Right renal pelvis (tissue), 4 donors: ENCODE results near the gene MEGF11. TPM values are rescaled to one million over a fixed set of nuclear protein-coding genes. Genes with fewer than 3 reads are reported as not detected.

Experiments
- DNase-seq, 4 donors: peaks; one replicate each; pipeline ENCODE4 v3.0.0-alpha.2; 2013; ENCODE audit warnings: low read depth in 4 of 4, low spot score in 3 of 4, missing footprints in 1 of 4
- polyA plus RNA-seq, 4 donors: library from polyadenylated mRNA; unstranded; fragments of 120-200 nt; gene quantifications; one replicate each; pipeline ENCODE4 v1.2.1, GENCODE V29; 2013; ENCODE audit not compliant: insufficient read length in 4 of 4

The MEGF11 gene
- polyA plus RNA-seq, 4 donors: 2.2 to 3.8 (median 2.6) TPM

- no peak for DNase-seq
Observed at GRCh38 chr15:66184936-66185790, 68.4 kb downstream of the MEGF11 start.

DNA sequence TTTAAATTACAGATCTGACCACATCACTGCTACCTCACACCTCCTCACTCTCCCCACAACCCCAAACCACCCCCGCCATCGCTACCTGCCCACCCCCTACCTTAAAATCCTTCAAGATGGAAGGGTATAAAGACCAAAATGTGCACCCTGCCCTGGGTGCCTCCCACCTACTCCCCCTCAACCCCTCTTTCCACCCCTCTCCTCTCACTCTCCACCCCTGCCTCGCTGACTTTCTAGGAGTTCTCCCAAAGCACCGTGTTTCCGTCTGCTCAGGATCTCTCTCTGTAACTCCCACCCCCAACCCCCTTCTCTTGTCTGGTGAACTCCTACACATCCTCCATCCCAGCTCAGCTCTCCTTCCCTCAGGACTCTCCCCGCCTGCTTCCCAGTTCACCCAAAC is 69.1 kb downstream of the MEGF11 start:
- no peak for DNase-seq

DNA sequence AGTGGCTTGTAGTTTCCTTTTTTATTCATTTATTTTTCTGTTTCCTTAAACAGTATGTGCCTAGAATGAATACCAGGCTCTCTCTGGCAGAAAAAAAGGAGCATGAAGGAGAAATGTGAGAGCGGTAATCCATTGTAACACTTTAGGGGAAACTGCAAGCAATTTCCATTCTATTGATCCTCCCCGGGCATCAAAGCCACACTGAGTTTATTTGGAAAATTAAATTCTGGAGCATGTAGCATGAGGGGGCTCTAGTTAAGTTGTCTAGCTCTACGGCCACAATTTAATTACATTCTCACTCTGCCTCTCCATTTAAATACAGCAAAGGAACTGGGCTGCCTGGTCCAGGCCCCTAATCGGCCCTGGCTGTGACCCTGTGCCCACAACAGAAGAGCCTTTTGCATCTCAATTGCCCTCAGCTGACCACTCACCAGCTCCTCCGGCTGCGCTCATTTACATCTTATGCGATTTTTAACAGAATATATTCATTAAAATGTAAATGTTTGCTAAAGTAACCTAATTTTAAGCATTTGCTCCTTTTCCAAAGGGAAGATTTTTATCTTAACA is 72.9 kb downstream of the MEGF11 start:
- DNase-seq: no peak

DNA sequence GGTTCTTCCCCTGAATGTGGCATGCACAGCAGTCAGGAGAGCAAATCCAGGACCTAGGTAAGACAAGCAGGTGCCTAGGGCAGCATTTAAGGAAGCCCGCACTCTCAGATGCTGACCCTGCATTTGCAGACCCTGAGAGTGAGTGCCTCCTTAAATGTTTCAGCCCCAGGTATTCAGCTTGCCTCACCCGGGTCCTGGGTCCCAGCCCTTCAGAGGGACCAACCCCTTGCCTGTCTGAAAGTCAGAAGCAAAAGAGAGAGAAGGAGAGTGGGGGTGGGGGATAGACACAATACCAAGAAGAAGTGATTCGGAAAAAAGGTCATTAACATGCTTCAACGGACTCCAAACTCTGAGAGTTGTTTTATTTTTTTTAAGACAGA is 75.0 kb downstream of the MEGF11 start:
- DNase-seq: no peak

GRCh38 chr15:66172324-66172980 is 81.1 kb downstream of the MEGF11 start:
- DNase-seq: no peak

GRCh38 chr15:66171841-66172240 is 81.7 kb downstream of the MEGF11 start:
- DNase-seq: no peak

DNA sequence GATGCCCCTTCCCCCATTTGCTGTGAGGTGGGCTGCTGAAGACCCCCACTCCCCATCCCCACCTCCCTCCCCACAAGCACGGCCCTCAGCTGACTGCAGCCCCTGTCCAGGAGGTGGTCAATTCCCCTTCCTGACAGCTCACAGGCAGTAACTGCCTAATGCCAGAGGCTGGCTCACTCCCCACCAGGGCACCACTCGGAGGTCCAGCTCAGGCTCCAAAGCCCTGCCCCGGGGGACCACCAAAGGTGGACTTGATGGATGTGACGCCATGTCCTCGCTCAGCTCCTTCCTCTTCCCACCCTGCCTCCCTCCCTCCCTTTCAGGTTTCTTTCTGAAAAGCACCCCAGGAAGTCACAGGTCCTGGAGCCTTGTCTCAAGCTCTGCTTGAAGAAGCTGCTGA is 82.8 kb downstream of the MEGF11 start:
- no peak for DNase-seq

DNA sequence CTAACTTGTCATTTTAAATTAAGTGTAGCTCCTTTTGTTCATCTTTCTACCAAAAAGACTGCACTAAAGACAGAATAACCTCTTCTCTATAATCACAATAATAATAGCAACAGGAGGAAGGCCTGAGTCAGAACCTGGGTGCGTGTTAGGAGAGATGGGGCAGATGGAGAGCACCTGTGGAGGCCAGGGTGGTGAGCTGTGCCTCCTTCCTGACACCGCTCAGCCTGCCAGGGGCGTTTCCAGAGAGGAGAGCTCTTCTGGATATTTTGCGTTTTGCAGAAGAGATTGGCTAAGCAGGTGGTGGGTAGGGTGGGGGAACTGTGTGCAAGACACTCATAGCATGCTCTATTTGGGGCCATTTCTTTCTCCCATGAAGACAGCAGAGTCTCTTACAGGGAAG is 83.5 kb downstream of the MEGF11 start:
- DNase-seq: no peak

GRCh38 chr15:66169625-66170024 is 83.9 kb downstream of the MEGF11 start:
- DNase-seq: no peak

GRCh38 chr15:66169023-66169422 is 84.5 kb downstream of the MEGF11 start:
- DNase-seq: no peak

- DNase-seq: no peak
Observed at GRCh38 chr15:66167854-66168253, 85.7 kb downstream of the MEGF11 start.

DNA sequence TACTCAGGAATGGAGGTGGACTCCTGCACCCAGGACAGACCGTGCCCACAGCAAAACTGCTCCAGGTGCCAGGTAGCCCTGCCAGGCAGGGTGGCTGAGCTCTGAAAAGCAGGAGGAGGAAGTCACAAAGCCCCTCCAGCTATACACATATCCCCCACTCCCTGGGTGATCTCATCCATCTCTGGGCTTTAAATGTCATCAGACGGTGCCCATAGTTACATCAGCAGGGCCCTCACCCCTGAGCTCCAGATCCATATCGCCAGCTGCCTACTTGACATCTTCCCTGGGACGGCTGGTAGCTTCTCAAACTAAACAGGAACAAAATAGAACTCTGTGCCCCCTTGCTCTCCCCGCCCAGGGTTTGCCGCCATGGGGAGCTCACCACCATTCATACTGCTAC is 87.7 kb downstream of the MEGF11 start:
- DNase-seq: no peak

DNA sequence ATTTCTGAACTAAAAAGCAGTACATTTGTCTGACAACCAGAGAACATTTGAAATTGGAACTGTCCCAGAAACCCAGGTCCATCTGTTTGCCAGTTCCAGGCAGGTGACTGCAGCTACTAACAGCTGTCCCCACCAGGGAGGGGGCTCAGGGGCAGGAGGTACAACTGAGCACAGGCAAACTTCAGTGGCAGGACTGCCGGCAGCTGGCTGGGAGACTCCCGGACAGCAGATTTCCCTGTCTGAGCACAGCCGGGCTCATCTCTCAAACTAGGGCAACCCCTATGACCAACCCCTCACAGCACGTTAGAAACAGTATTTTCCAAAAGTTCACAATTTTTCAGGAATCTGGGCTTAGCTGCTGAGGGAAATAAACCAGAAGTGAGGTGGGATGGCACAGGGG is 88.8 kb downstream of the MEGF11 start:
- no peak for DNase-seq

DNA sequence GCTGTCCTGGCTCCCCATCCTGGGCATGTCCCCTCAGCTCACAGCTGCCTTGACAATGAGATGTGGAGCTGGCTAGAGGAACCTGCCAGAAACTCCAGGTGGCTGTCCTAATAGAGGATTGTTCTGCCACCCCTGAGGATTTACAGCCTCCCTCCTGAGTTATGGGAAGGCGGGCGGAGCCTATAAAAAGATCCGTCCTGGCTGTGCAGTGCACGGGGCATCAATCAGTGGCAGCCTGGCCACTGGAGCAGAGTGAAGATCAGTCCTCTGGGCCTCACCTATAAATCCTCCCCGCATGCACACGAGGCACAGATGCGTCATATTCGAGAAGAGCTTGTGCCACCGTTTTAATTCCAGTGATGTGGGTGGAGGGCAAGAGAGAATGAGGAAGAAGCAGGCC is 90.0 kb downstream of the MEGF11 start:
- no peak for DNase-seq

GRCh38 chr15:66162286-66162685 is 91.3 kb downstream of the MEGF11 start:
- DNase-seq: no peak

- DNase-seq: no peak
Observed at GRCh38 chr15:66161575-66162118, 91.9 kb downstream of the MEGF11 start.

DNA sequence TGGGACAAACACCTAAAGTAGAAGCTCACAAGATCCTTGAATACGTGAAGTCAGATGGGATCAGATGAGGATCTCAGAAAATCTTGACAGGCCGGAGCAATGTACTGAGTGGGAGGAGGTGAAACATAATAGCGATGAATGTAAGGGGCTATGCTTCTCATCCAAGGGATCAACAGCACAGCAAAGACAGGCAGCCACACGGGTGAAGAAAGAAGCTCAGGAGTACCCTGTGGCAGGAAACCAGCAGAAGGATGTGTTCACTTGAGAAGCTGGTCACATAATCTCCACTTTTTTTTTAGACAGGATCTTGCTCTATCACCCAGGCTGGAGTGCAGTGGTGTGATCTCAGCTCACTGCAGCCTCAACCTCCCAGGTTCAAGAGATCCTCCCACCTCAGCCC is 92.4 kb downstream of the MEGF11 start:
- no peak for DNase-seq

GRCh38 chr15:66157507-66157906 is 96.0 kb downstream of the MEGF11 start:
- DNase-seq: no peak

- DNase-seq: no peak
Observed at GRCh38 chr15:66156310-66156975, 97.1 kb downstream of the MEGF11 start.

DNA sequence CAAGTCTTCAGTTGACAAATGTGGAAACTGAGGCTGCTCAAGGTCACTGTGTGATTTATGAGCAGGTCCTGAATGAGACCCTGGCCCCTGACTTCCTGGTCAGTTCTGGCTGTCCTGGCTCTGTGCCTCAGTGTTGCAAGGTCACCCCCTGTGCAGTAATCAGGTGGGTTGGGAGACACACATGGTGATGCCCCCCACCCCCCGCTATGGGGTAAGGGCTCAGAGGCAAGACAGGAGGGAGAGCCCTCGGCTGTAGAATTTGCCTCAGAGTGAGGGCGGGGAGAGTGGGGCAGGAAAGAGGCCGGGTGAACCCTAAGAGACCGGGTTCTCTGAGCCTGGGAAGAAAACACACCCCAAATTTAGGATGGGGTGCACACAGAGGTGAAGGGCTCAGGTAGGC is 98.5 kb downstream of the MEGF11 start:
- no peak for DNase-seq

GRCh38 chr15:66154581-66154980 is 99.0 kb downstream of the MEGF11 start:
- no peak for DNase-seq
